K562 (cell line): Measurements from ENCODE around the gene CELSR2. TPM values are rescaled to one million over a fixed set of nuclear protein-coding genes. Genes with fewer than 3 reads are reported as not detected.

Experiments used
- CHD4 ChIP-seq: fragments of 200-600 bp; sonication (generic); IDR thresholded peaks from 3 replicates; pipeline ENCODE4 v1.6.1; 2012; ENCODE audit warnings: low read depth, mild to moderate bottlenecking, mixed read lengths, low read length, inconsistent platforms; ENCODE audit not compliant: insufficient read depth, insufficient replicate concordance, poor library complexity, severe bottlenecking
- CREB5 ChIP-seq: fragments of 250-450 bp; sonication (Bioruptor Pico); IDR thresholded peaks from 2 replicates; pipeline ENCODE4 v1.5.0; 2020; ENCODE audit warnings: mild to moderate bottlenecking
- ESRRB ChIP-seq: fragments of 250-450 bp; sonication (Bioruptor Pico); IDR thresholded peaks from 2 replicates; pipeline ENCODE4 v1.5.0; 2020; ENCODE audit warnings: mild to moderate bottlenecking, moderate library complexity, borderline replicate concordance
- NR0B1 ChIP-seq: fragments of 450-650 bp; IDR thresholded peaks from one replicate; pipeline ENCODE4 v1.6.1; 2018; ENCODE audit warnings: mild to moderate bottlenecking, moderate library complexity; ENCODE audit not compliant: partially characterized antibody
- PREB ChIP-seq: sonication (generic); formaldehyde crosslinking; IDR thresholded peaks from 2 replicates; pipeline ENCODE4 v1.8.1; 2023; ENCODE audit warnings: mild to moderate bottlenecking, missing genetic modification reagents
- RBM34 ChIP-seq: fragments of 200-400 bp; formaldehyde crosslinking; IDR thresholded peaks from 2 replicates; pipeline ENCODE4 v1.6.1; 2018; ENCODE audit warnings: low read length, borderline replicate concordance; ENCODE audit not compliant: insufficient read depth
- TFAP4 ChIP-seq: sonication (generic); formaldehyde crosslinking; IDR thresholded peaks from 2 replicates; pipeline ENCODE4 v1.8.0; 2022; ENCODE audit warnings: missing genetic modification reagents, mild to moderate bottlenecking, moderate library complexity, borderline replicate concordance
- XRCC5 ChIP-seq: fragments of 200-400 bp; formaldehyde crosslinking; IDR thresholded peaks from 2 replicates; pipeline ENCODE4 v1.6.1; 2017; ENCODE audit warnings: low read depth, mild to moderate bottlenecking, low read length
- ZBTB40 ChIP-seq, 2 experiments: fragments of 450-650 bp in 1 of 2; sonication (generic) in 1 of 2; formaldehyde crosslinking in 1 of 2; IDR thresholded peaks; 2 replicates each; pipeline versions ENCODE4 v1.7.1 to v1.9.0; 2016 to 2022; ENCODE audit warnings: inconsistent platforms in 1 of 2, mild to moderate bottlenecking in 1 of 2, missing genetic modification reagents in 1 of 2
- ZNF696 ChIP-seq: fragments of 250-450 bp; sonication (Bioruptor Pico); conservative IDR thresholded peaks from 2 replicates; pipeline ENCODE4 v1.4.0; 2020; ENCODE audit warnings: mild to moderate bottlenecking, moderate library complexity
- polyA plus RNA-seq, 8 experiments: library from polyadenylated mRNA; depleted of rRNA in 4 of 8; stranded (reverse) in 5 of 8; unstranded in 3 of 8; fragments of >200 nt; fragmentation: Nextera tagmentation in 2 of 8; fragmentation: Illumina TruSeq in 1 of 8; extraction: Ambion mirVana in 2 of 8; extraction: Trizol in 1 of 8; gene quantifications; 2 replicates each; pipeline versions ENCODE4 v1.2.1 to v1.2.3, GENCODE V29; 2011 to 2014; ENCODE audit warnings: inconsistent platforms in 1 of 8, missing spikeins in 1 of 8
- total RNA-seq, 7 experiments: library from RNA; depleted of rRNA in 6 of 7; stranded (reverse); fragments of >200 nt in 6 of 7; fragmentation: Illumina TruSeq in 2 of 7; extraction: Trizol in 2 of 7; gene quantifications; 2 replicates each; pipeline versions ENCODE4 v1.2.1 to v1.2.3, GENCODE V29; 2011 to 2021; ENCODE audit warnings: low replicate concordance in 1 of 7

CELSR2 gene
- total and polyA plus RNA-seq, 9 of the 15 experiments (the other 6 are each of a cell fraction or from before 2014, with no cell fraction given), result 0.31 to 21.9 (median 4.2) TPM

- TF ChIP-seq PREB (CRISPR knock-in tag), result no peak
- TF ChIP-seq ESRRB, result no peak
- no peak; the same call in 1 of the 2 replicates for TF ChIP-seq XRCC5
- TF ChIP-seq ZBTB40 (IDR thresholded peaks at IDR 0.05), result peak; percentile 87
- no peak for TF ChIP-seq ZBTB40 (CRISPR knock-in tag; IDR thresholded peaks at IDR 0.05)
- no peak for TF ChIP-seq CHD4
- no peak for TF ChIP-seq NR0B1
- TF ChIP-seq RBM34, result no peak
- TF ChIP-seq CREB5, result no peak
- peak; percentile 92 for TF ChIP-seq TFAP4 (CRISPR knock-in tag)
- TF ChIP-seq ZNF696 (CRISPR knock-in tag), result no peak
Observed at GRCh38 chr1:109282952-109283747, 33.8 kb downstream of the CELSR2 start, which contains the start of gene PSRC1 (continued).
